B cell (primary cell): ENCODE results near the gene SRBD1. TPM values are rescaled to one million over a fixed set of nuclear protein-coding genes. Genes with fewer than 3 reads are reported as not detected.

ENCODE experiments used
- ATAC-seq: fragments of 200-7000 bp; cut with Tn5 transposase; one replicate; pipeline ENCODE4 v1.10.0; 2021; ENCODE audit warnings: low read depth, mild to moderate bottlenecking, moderate number of reproducible peaks, moderate library complexity
- CTCF ChIA-PET: fragments of 350-600 bp; sonication (Branson Sonifier 250); formaldehyde crosslinking; loops from one replicate; lab custom pipeline; 2021; ENCODE audit warnings: antibody characterized with exemption, inconsistent platforms; lab: Charles Lee
- POLR2A ChIA-PET: fragments of 350-600 bp; sonication (Branson Sonifier 250); formaldehyde crosslinking; loops from one replicate; lab custom pipeline; 2021; ENCODE audit warnings: antibody characterized with exemption; lab: Charles Lee
- DNase-seq: peaks from one replicate; pipeline ENCODE4 v3.0.0; 2013
- H2AFZ ChIP-seq: 2 replicates; pipeline ENCODE4 v1.6.1; 2012; ENCODE audit warnings: mild to moderate bottlenecking, low read depth, low read length; ENCODE audit not compliant: insufficient read depth, poor library complexity, severe bottlenecking
- H3K27ac ChIP-seq, 2 donors: 1 replicate in 1 of 2; 2 replicates in 1 of 2; pipeline ENCODE4 v1.5.1; 2012 to 2013; ENCODE audit warnings: low read length in 2 of 2, mild to moderate bottlenecking in 2 of 2, moderate library complexity in 1 of 2
- H3K27me3 ChIP-seq, 4 experiments: fragments of 200-600 bp in 1 of 4; sonication (generic) in 1 of 4; replicated peaks in 1 of 4; 1 replicate in 2 of 4; 2 replicates in 2 of 4; pipeline versions ENCODE4 v1.6.1 to v1.7.0; 2013 to 2016; ENCODE audit warnings: low read length in 3 of 4, mild to moderate bottlenecking in 2 of 4, mixed read lengths in 1 of 4, moderate library complexity in 1 of 4; ENCODE audit not compliant: insufficient read depth in 4 of 4, control insufficient read depth in 3 of 4; ENCODE audit errors: control extremely low read depth in 1 of 4
- H3K36me3 ChIP-seq, 2 experiments: replicated peaks in 1 of 2; 1 replicate in 1 of 2; 2 replicates in 1 of 2; pipeline versions ENCODE4 v1.6.1 to v1.7.1; 2013; ENCODE audit warnings: low read length in 1 of 2; ENCODE audit not compliant: insufficient read depth in 2 of 2, control insufficient read depth in 1 of 2; ENCODE audit errors: control extremely low read depth in 1 of 2, extremely low read depth in 1 of 2
- H3K4me1 ChIP-seq, 2 donors: fragments of 200-600 bp in 1 of 2; sonication (generic) in 1 of 2; 1 replicate in 1 of 2; 2 replicates in 1 of 2; pipeline versions ENCODE4 v1.5.1 to v1.6.1; 2013 to 2017; ENCODE audit warnings: low read length in 2 of 2; ENCODE audit not compliant: control insufficient read depth in 2 of 2, insufficient read depth in 2 of 2
- H3K4me2 ChIP-seq: replicated peaks from 2 replicates; pipeline ENCODE3; 2012; ENCODE audit warnings: mild to moderate bottlenecking, low read depth, low read length; ENCODE audit not compliant: poor library complexity, severe bottlenecking
- H3K4me3 ChIP-seq, 5 experiments: fragments of 200-600 bp in 1 of 5; sonication (generic) in 1 of 5; 1 replicate in 3 of 5; 2 replicates in 2 of 5; pipeline versions ENCODE4 v1.5.1 to v1.7.0; 2011 to 2016; ENCODE audit warnings: low read length in 4 of 5, mild to moderate bottlenecking in 4 of 5, low read depth in 2 of 5, control low read depth in 1 of 5, moderate library complexity in 1 of 5; ENCODE audit not compliant: insufficient read depth in 1 of 5; ENCODE audit errors: control extremely low read depth in 1 of 5, extremely low read depth in 1 of 5
- H3K79me2 ChIP-seq: fragments of 200-600 bp; sonication (generic); one replicate; pipeline ENCODE4 v1.6.0; 2016; ENCODE audit warnings: low read length; ENCODE audit not compliant: control insufficient read depth, insufficient read depth
- H3K9ac ChIP-seq: fragments of 200-600 bp; sonication (generic); 2 replicates; pipeline ENCODE4 v1.6.1; 2017; ENCODE audit warnings: mild to moderate bottlenecking, low read length, moderate library complexity
- H3K9me3 ChIP-seq, 3 donors: one replicate each; pipeline versions ENCODE4 v1.6.1 to v1.7.1; 2013; ENCODE audit warnings: low read length in 2 of 3; ENCODE audit not compliant: control insufficient read depth in 2 of 3, insufficient read depth in 1 of 3; ENCODE audit errors: control extremely low read depth in 1 of 3
- H4K20me1 ChIP-seq: 2 replicates; pipeline ENCODE4 v1.6.0; 2012; ENCODE audit warnings: mild to moderate bottlenecking, low read length; ENCODE audit not compliant: insufficient read depth, control insufficient read depth, poor library complexity, severe bottlenecking
- H3K27ac Mint-ChIP-seq: one replicate; pipeline ENCODE4 v1.8.0; 2021; ENCODE audit warnings: mixed read lengths
- H3K27me3 Mint-ChIP-seq: one replicate; pipeline ENCODE4 v1.8.0; 2021; ENCODE audit warnings: mixed read lengths
- H3K4me1 Mint-ChIP-seq: one replicate; pipeline ENCODE4 v1.8.0; 2021; ENCODE audit warnings: mixed read lengths
- H3K4me3 Mint-ChIP-seq: one replicate; pipeline ENCODE4 v1.8.0; 2021; ENCODE audit warnings: mixed read lengths
- H3K9me3 Mint-ChIP-seq: one replicate; pipeline ENCODE4 v1.8.0; 2022; ENCODE audit warnings: mixed read lengths; ENCODE audit not compliant: insufficient read depth
- EZH2 ChIP-seq: IDR thresholded peaks from 2 replicates; pipeline ENCODE4 v1.6.1; 2012; ENCODE audit warnings: borderline replicate concordance, low read depth, mild to moderate bottlenecking, moderate library complexity, low read length; ENCODE audit not compliant: insufficient read depth, poor library complexity, severe bottlenecking
- WGBS: methylation state at CpG from one replicate; pipeline ENCODE4 v1.1.5; 2013; ENCODE audit warnings: missing lambda C conversion rate; ENCODE audit not compliant: insufficient coverage; 5-methylcytosine and 5-hydroxymethylcytosine counted together
- intact Hi-C: fragments of 100-400 bp; cut with micrococcal nuclease; formaldehyde crosslinking; loops from one replicate; pipeline ENCODE4 v1.10.0; 2022
- polyA plus RNA-seq: library from polyadenylated mRNA; depleted of rRNA; stranded (reverse); fragments of >200 nt; gene quantifications from 2 replicates; pipeline ENCODE4 v1.2.3, GENCODE V29; 2012
- total RNA-seq, 2 donors: library from RNA; stranded (reverse); fragments of 120-200 nt in 1 of 2; gene quantifications; 1 replicate in 1 of 2; 2 replicates in 1 of 2; pipeline versions ENCODE4 v1.2.3 to v1.2.4, GENCODE V29; 2013 to 2022
- TF ChIP-seq, protein P1 (sequence below): fragments of 200-600 bp; IDR thresholded peaks from one replicate; pipeline ENCODE4 v1.8.0; 2022; ENCODE audit warnings: antibody characterized with exemption, mild to moderate bottlenecking

SRBD1 gene
- total and polyA plus RNA-seq, 2 donors (not counting 1 experiment from before 2014, with no cell fraction given), result 6.2 to 27.1 TPM

GRCh38 chr2:45622336-45623075 lies 11.4 kb upstream of the SRBD1 start:
- WGBS, result 100% methylated on average over 2 of the region's 6 CpGs
- Histone ChIP-seq H3K27me3 (no peaks in the 10 kb centered on the region), H2AFZ (no peak overlapping the region), H4K20me1 (no peaks in the 10 kb centered on the region), H3K9me3 (no peaks in the 10 kb centered on the region), H3K36me3 (no peaks in the 10 kb centered on the region), H3K27ac (no peak overlapping the region), H3K79me2 (no peaks in the 10 kb centered on the region), H3K4me1 (no peaks in the 10 kb centered on the region), H3K4me2 (no peak overlapping the region), H3K9ac (no peak overlapping the region), H3K4me3 (no peak overlapping the region)
- no peaks in the 10 kb centered on the region for H3K4me1 Mint-ChIP-seq
- CTCF ChIA-PET, result no interaction called here
- H3K9me3 Mint-ChIP-seq, result no peaks in the 10 kb centered on the region
- no peak overlapping the region for H3K4me3 Mint-ChIP-seq
- H3K27ac Mint-ChIP-seq, result no peak overlapping the region
- H3K27me3 Mint-ChIP-seq, result peaks cover 21% of the 10 kb centered on the region
- DNase-seq (no peak), ATAC-seq (no peak)
- no peak for TF ChIP-seq EZH2
- TF ChIP-seq, protein P1, sequence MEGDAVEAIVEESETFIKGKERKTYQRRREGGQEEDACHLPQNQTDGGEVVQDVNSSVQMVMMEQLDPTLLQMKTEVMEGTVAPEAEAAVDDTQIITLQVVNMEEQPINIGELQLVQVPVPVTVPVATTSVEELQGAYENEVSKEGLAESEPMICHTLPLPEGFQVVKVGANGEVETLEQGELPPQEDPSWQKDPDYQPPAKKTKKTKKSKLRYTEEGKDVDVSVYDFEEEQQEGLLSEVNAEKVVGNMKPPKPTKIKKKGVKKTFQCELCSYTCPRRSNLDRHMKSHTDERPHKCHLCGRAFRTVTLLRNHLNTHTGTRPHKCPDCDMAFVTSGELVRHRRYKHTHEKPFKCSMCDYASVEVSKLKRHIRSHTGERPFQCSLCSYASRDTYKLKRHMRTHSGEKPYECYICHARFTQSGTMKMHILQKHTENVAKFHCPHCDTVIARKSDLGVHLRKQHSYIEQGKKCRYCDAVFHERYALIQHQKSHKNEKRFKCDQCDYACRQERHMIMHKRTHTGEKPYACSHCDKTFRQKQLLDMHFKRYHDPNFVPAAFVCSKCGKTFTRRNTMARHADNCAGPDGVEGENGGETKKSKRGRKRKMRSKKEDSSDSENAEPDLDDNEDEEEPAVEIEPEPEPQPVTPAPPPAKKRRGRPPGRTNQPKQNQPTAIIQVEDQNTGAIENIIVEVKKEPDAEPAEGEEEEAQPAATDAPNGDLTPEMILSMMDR, result no peak
- intact Hi-C loops, result no loop called here
- POLR2A ChIA-PET, result no interaction called here

DNA sequence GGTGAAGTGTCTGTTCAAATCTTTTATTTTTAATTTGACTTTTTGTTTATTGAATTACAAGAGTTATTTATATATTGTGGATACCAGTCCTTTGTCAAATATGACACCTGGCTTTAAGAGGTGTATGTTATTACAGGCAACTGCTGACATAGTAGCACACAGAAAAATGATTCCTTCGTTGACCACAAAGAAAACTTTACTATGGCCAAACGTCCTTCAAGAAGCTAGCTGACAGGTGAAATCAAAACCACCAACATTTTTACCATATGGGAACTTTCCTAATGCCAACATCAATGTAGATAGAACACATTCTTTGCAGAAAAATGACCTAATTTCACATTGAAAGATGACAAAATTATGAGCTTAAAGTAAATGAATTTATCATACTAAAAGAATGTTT lies 6.4 kb upstream of the SRBD1 start:
- Histone ChIP-seq H3K79me2 (no peaks in the 10 kb centered on the region), H3K4me2 (no peak overlapping the region), H4K20me1 (no peaks in the 10 kb centered on the region), H2AFZ (no peak overlapping the region), H3K36me3 (no peaks in the 10 kb centered on the region), H3K4me3 (no peak overlapping the region), H3K27me3 (no peaks in the 10 kb centered on the region), H3K9me3 (no peaks in the 10 kb centered on the region), H3K4me1 (no peaks in the 10 kb centered on the region), H3K9ac (no peak overlapping the region), H3K27ac (no peak overlapping the region)
- ATAC-seq (no peak), DNase-seq (no peak)
- Mint-ChIP-seq H3K27me3 (peaks cover 8% of the 10 kb centered on the region), H3K4me3 (no peak overlapping the region), H3K4me1 (no peaks in the 10 kb centered on the region), H3K9me3 (no peaks in the 10 kb centered on the region), H3K27ac (no peak overlapping the region)
- intact Hi-C loops, result no loop called here
- 92% methylated on average over 2 of the region's 2 CpGs for WGBS
- CTCF ChIA-PET, result no interaction called here
- TF ChIP-seq EZH2, result no peak
- TF ChIP-seq, protein P1, result no peak
- POLR2A ChIA-PET, result no interaction called here
